NOMO-1 (cell line): ENCODE data around the gene ARHGAP21.

Experiments
- DNase-seq, 2 experiments: peaks; one replicate each; lab custom pipeline; 2025; ENCODE audit not compliant: unreplicated experiment in 2 of 2; lab: John Stamatoyannopoulos, UW

The ARHGAP21 gene

DNA sequence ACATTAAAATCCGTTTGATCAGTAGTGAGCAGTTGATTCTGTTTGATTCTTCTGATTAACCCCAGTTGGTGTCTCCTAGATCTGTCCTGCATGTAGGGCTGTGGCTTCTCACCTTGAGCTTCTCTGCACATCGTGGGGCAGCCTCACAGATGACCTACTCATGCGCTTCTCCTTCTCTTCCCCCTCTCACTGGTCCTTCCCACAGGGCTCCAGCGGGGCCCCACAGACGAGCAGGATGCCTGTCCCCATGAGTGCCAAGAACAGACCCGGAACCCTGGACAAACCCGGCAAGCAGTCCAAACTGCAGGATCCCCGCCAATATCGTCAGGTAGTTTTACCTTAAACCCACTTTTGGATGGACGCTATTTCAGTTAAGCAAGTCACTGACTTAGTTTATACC, 178.9 kb downstream of the ARHGAP21 start:
- DNase-seq = no peak

DNA sequence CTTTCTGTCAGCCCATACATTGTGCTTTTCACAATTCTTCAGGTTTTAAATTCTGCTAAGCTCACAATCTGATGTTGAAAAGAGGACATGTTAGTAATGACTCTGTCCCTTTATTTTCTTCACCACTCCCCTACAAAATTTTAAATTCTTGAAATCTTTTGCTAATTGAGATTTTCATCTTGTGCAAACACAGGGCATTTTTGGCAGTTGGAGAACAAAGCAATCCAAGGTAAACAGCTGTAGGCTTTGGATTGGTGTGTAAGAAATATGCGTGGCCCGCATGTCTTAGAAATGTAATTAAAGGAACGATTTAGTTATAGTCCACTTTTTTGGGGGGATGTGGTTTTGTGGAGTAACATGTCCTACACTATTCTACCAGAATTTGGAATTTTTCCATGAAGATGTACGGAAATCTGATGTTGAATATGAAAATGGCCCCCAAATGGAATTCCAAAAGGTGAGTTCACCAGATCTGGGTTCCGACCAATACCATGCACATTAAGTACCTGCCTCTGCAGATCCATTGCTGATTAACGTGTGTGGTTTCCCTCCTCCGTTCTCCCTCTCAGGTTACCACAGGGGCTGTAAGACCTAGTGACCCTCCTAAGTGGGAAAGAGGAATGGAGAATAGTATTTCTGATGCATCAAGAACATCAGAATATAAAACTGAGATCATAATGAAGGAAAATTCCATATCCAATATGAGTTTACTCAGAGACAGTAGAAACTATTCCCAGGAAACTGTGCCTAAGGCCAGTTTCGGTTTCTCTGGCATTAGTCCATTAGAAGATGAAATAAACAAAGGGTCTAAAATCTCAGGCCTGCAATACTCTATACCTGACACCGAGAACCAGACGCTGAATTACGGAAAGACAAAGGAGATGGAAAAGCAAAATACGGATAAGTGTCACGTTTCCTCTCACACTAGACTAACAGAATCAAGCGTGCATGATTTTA, 181.1 kb downstream of the ARHGAP21 start:
- no peak for DNase-seq

DNA sequence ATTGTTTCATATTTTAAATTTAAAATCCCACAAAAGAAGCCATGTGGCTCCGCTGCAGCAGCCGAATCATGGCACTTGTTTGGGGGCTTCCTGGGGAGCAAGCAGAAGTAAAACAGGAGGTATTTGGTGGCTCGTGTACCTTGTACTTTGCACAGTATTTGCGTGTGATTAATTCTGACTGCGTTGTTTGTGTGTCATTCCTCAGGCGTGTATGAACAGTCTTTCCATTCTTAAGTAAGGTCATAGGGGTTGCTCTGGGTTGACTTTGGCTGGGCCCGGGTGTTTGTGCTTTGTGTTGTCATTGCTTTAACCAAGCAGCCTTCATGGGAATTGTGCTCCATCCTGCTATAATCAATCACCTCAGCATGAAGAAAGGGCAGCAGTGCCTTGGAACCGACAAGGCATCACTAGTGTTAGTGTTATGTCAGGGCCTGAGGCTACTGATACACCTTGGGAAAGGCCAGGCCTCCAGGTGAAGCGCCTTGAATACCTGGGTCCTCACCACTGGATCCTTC, 182.4 kb downstream of the ARHGAP21 start:
- no peak for DNase-seq

DNA sequence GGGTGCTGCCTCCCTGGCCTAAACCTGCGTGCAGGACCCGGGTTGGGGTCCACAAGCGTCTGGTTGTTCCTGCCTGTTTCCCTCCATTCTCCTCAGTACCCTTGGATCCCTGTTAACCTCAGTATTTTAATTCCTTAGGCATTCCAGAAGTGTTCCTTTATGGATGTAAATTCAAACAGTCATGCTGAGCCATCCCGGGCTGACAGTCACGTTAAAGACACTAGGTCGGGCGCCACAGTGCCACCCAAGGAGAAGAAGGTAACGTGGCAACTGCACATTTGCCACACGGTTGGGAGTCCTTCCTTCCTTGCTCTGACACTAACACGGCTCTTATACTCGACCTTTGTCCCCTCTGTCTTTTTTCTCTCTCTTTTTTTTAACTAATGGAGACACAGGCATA, 187.1 kb downstream of the ARHGAP21 start:
- no peak for DNase-seq

DNA sequence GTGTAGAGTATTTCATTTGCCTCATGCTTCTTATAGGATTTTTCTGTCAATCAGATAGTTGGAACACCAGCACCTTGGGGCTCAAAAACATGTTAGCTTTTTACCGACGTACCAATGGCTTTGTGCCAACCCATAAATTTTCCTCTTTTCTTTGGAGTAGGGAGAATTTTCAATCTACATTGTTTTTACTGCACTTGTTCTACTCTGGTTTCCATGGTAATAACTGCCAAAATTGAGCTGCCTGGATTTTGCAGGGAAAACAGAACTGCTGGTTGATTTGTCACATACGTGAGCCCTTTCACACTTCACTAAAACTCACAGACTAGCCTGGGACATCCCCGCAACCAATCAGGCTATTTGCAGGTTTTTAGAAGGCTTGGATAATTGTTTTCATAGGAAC, 189.7 kb downstream of the ARHGAP21 start:
- no peak for DNase-seq
